Measurements from ENCODE around the gene NT5DC1. TPM values are rescaled to one million over a fixed set of nuclear protein-coding genes. Genes with fewer than 3 reads are reported as not detected.
A peak's percentile ranks its signal among the peaks of the same experiment; 100 is the strongest.

The NT5DC1 gene
- total RNA-seq, 1 donor from 2014 or later, result 21.6 TPM

GRCh38 chr6:116218866-116219265, 118.2 kb downstream of the NT5DC1 start:
- TF ChIP-seq CTCF (IDR thresholded peaks at IDR 0.05; ENCODE audit: partially characterized antibody, unreplicated experiment), result no peak
- DNase-seq, result no peak
- peaks cover 9% of the 10 kb centered on the region for H3K27me3 Mint-ChIP-seq (ENCODE audit: unreplicated experiment)
- H3K9me3 Mint-ChIP-seq (ENCODE audit: unreplicated experiment), result no peaks in the 10 kb centered on the region
- peaks cover 24% of the 10 kb centered on the region for H3K4me1 Mint-ChIP-seq (ENCODE audit: low read depth, unreplicated experiment)
- H3K36me3 Mint-ChIP-seq (ENCODE audit: unreplicated experiment), result no peaks in the 10 kb centered on the region
- H3K27ac Mint-ChIP-seq (ENCODE audit: unreplicated experiment), result peak overlapping the region; percentile 90
- H3K4me3 Mint-ChIP-seq (ENCODE audit: unreplicated experiment), result no peak overlapping the region

- Mint-ChIP-seq H3K4me1 (ENCODE audit: low read depth, unreplicated experiment) (peaks cover 24% of the 10 kb centered on the region), H3K4me3 (ENCODE audit: unreplicated experiment) (no peak overlapping the region), H3K27ac (ENCODE audit: unreplicated experiment) (peak overlapping the region; percentile 77), H3K9me3 (ENCODE audit: unreplicated experiment) (no peaks in the 10 kb centered on the region), H3K36me3 (ENCODE audit: unreplicated experiment) (no peaks in the 10 kb centered on the region), H3K27me3 (ENCODE audit: unreplicated experiment) (peaks cover 9% of the 10 kb centered on the region)
- no peak for TF ChIP-seq CTCF (IDR thresholded peaks at IDR 0.05; ENCODE audit: partially characterized antibody, unreplicated experiment)
- DNase-seq, result no peak
Observed at GRCh38 chr6:116221067-116221466, 120.4 kb downstream of the NT5DC1 start.

DNA sequence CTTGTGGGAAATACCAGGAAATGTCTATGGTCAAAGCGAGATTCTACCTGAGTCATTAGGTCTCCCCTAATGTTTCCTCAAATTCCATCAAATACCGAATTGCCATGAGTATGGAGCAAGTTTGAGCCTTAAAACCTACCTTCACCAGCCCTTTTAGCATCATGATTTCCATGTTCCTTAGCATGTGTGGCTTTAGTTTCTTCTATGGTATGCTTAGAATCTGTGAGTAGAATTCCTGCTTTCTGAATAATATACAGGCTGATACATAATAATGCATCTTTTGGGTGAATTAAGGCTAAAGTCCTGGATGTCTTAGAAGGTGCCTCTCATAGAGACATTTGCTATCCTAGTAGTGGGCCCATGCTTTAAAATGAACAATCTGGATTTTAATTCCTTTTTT, 121.3 kb downstream of the NT5DC1 start:
- Mint-ChIP-seq H3K9me3 (ENCODE audit: unreplicated experiment) (no peaks in the 10 kb centered on the region), H3K36me3 (ENCODE audit: unreplicated experiment) (no peaks in the 10 kb centered on the region), H3K4me3 (ENCODE audit: unreplicated experiment) (no peak overlapping the region), H3K27me3 (ENCODE audit: unreplicated experiment) (peaks cover 9% of the 10 kb centered on the region), H3K4me1 (ENCODE audit: low read depth, unreplicated experiment) (peaks cover 24% of the 10 kb centered on the region), H3K27ac (ENCODE audit: unreplicated experiment) (peak overlapping the region; percentile 77)
- TF ChIP-seq CTCF (IDR thresholded peaks at IDR 0.05; ENCODE audit: partially characterized antibody, unreplicated experiment), result no peak
- no peak for DNase-seq

- no peaks in the 10 kb centered on the region for H3K36me3 Mint-ChIP-seq (ENCODE audit: unreplicated experiment)
- H3K27ac Mint-ChIP-seq (ENCODE audit: unreplicated experiment), result no peak overlapping the region
- peaks cover 9% of the 10 kb centered on the region for H3K27me3 Mint-ChIP-seq (ENCODE audit: unreplicated experiment)
- H3K9me3 Mint-ChIP-seq (ENCODE audit: unreplicated experiment), result no peaks in the 10 kb centered on the region
- no peak overlapping the region for H3K4me3 Mint-ChIP-seq (ENCODE audit: unreplicated experiment)
- no peak for TF ChIP-seq CTCF (IDR thresholded peaks at IDR 0.05; ENCODE audit: partially characterized antibody, unreplicated experiment)
- DNase-seq, result no peak
- H3K4me1 Mint-ChIP-seq (ENCODE audit: low read depth, unreplicated experiment), result peaks cover 24% of the 10 kb centered on the region
Observed at GRCh38 chr6:116223355-116223754, 122.7 kb downstream of the NT5DC1 start.

GRCh38 chr6:116229287-116229913, 128.7 kb downstream of the NT5DC1 start:
- peaks cover 1% of the 10 kb centered on the region for H3K9me3 Mint-ChIP-seq (ENCODE audit: unreplicated experiment)
- peaks cover 12% of the 10 kb centered on the region for H3K4me1 Mint-ChIP-seq (ENCODE audit: low read depth, unreplicated experiment)
- peaks cover 2% of the 10 kb centered on the region for H3K27me3 Mint-ChIP-seq (ENCODE audit: unreplicated experiment)
- no peaks in the 10 kb centered on the region for H3K36me3 Mint-ChIP-seq (ENCODE audit: unreplicated experiment)
- H3K4me3 Mint-ChIP-seq (ENCODE audit: unreplicated experiment), result peak overlapping the region; percentile 85
- DNase-seq, result peak; percentile 97
- TF ChIP-seq CTCF (IDR thresholded peaks at IDR 0.05; ENCODE audit: partially characterized antibody, unreplicated experiment), result no peak
- peak overlapping the region; percentile 76 for H3K27ac Mint-ChIP-seq (ENCODE audit: unreplicated experiment)

Data from glutamatergic neuron (in vitro differentiated cells).